COR-L47 (cell line): ENCODE data around the gene PATJ.
"Not testable (repeated sequence)": the region's sequence is repeated elsewhere in the genome, so short reads cannot be mapped to it uniquely, and the experiment has no call there.

Experiments used
- DNase-seq: peaks from one replicate; lab custom pipeline; 2025; lab: John Stamatoyannopoulos, UW

The PATJ gene

GRCh38 chr1:61741711-61742619, at the start of gene PATJ:
Gene PATJ (plus strand): TSS chr1:61742480. CDS start chr1:61762893, 20,413 bp downstream.
- peak; percentile 45 for DNase-seq

GRCh38 chr1:61699911-61700851, 42.1 kb upstream of the PATJ start:
- DNase-seq = no peak

- no peak for DNase-seq
Measured at GRCh38 chr1:61708953-61709907, 33.0 kb upstream of the PATJ start.

GRCh38 chr1:61709908-61710289, 32.4 kb upstream of the PATJ start:
- no peak for DNase-seq

- DNase-seq = not testable (repeated sequence)
Measured at GRCh38 chr1:61711257-61711656, 31.0 kb upstream of the PATJ start.

- no peak for DNase-seq
Measured at GRCh38 chr1:61711969-61712368, 30.3 kb upstream of the PATJ start.

- DNase-seq = not testable (repeated sequence)
Measured at GRCh38 chr1:61718996-61719663, 23.1 kb upstream of the PATJ start.

GRCh38 chr1:61724506-61724812, 17.8 kb upstream of the PATJ start:
- no peak for DNase-seq

GRCh38 chr1:61724813-61725694, 17.2 kb upstream of the PATJ start, which contains the start of gene TM2D1:
Gene TM2D1 (minus strand): TSS chr1:61725141. CDS start chr1:61725120, 21 bp downstream.
- peak; percentile 84 for DNase-seq

GRCh38 chr1:61727544-61727943, 14.7 kb upstream of the PATJ start:
- DNase-seq = no peak

GRCh38 chr1:61730679-61731078, 11.6 kb upstream of the PATJ start:
- not testable (repeated sequence) for DNase-seq

- DNase-seq = no peak
Measured at GRCh38 chr1:61732726-61733125, 9.6 kb upstream of the PATJ start.

GRCh38 chr1:61740751-61741700, 1.3 kb upstream of the PATJ start:
- no peak for DNase-seq

GRCh38 chr1:61742620-61743430, 545 bp downstream of the PATJ start:
- no peak for DNase-seq

- no peak for DNase-seq
Measured at GRCh38 chr1:61743431-61743705, 1.1 kb downstream of the PATJ start.

GRCh38 chr1:61743716-61744580, 1.7 kb downstream of the PATJ start:
- DNase-seq = no peak

GRCh38 chr1:61746813-61747212, 4.5 kb downstream of the PATJ start:
- DNase-seq = no peak
